Cerebellar cortex (tissue), 1 donor: Measurements from ENCODE around the gene EBPL.
"Not testable (repeated sequence)": the region's sequence is repeated elsewhere in the genome, so short reads cannot be mapped to it uniquely, and the experiment has no call there.

ENCODE experiments used
- DNase-seq: peaks from one replicate; pipeline ENCODE4 v3.0.0-alpha.2; 2015; ENCODE audit warnings: low spot score

EBPL gene

GRCh38 chr13:49635599-49636433, 55.5 kb downstream of the EBPL start:
- no peak for DNase-seq

GRCh38 chr13:49633710-49634109, 57.6 kb downstream of the EBPL start:
- DNase-seq = no peak

- no peak for DNase-seq
Observed at GRCh38 chr13:49632156-49632555, 59.1 kb downstream of the EBPL start.

GRCh38 chr13:49630580-49630979, 60.7 kb downstream of the EBPL start:
- DNase-seq = no peak

GRCh38 chr13:49629947-49630346, 61.3 kb downstream of the EBPL start:
- DNase-seq = no peak

DNA sequence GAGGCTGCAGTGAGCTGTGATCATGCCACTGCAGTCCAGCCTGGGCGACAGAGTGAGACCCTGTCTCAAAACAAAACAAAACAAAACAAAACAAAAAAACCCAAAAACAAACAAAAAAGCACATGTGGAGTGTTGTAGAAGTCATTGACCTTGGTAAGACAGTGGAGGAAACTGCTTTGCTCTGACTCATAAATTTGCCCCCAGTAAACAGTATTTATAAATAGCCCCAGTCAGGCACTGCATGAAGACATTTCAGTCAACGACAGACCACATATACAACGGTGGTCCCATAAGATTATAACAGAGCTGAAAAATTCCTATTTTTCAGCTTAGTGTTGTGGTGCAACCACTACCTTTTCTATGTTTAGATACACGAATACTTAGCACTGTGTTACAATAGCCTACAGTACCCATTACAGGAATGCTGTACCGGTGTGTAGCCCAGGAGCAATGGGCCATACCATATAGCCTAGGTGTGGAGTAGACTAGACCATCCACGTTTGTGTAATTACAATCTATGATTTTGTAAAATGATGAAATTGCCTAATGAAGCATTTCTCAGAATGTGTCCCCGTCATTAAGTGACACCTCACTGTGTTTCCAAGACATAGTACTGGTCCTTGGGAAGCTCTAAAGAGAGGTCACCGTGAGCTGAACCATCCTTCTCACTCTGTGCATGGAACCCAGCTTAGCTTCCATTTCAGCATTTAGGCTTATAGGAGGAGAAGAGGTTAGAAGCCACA, 61.9 kb downstream of the EBPL start:
- DNase-seq = no peak

DNA sequence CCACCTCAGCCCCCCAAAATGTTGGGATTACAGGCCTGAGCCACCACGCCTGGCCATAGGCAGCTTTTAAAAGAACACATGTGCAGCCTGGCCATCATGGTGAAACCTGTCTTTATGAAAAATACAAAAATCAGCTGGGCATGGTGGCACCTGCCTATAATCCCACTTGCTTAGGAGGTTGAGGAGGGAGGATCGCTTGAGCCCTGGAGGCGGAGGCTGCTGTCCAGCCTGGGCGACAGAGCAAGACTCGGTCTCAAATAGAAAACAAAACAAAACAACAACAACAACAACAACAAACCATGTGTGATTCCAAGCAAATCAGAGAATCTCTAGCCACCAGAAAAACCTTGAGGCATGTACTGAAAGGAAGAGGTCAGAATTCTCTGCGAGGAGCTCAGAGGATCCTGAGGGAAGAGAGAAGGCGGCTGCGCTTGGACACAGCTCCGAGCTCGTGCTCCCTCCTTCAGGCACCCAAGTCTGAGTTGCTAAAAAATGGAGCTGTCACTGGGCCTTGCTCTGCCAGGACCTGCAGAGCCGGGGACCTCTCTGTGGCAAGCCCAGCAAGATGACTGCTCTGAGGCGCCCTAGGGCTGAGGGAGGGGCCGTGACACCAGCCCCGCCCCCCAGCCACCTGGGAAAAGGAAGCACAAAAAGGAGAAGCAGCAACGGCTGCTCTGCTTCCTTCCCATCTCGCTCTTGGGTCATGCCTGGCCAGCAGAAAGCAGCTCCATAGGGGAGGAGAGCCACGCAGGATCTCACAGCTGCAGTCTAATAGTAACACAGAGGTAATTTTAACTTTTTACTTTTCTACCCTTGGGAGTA, 63.2 kb downstream of the EBPL start, which contains the start of gene ARL11:
Gene ARL11, plus strand, starts transcription at position 677 of the 822 bp plus-strand sequence. CDS start 1,941 bp downstream, outside the sequence.
- DNase-seq = no peak

- no peak for DNase-seq
Observed at GRCh38 chr13:49625392-49626079, 65.8 kb downstream of the EBPL start.

GRCh38 chr13:49624229-49624628, 67.1 kb downstream of the EBPL start:
- no peak for DNase-seq

GRCh38 chr13:49622174-49622946, 68.9 kb downstream of the EBPL start:
- no peak for DNase-seq

DNA sequence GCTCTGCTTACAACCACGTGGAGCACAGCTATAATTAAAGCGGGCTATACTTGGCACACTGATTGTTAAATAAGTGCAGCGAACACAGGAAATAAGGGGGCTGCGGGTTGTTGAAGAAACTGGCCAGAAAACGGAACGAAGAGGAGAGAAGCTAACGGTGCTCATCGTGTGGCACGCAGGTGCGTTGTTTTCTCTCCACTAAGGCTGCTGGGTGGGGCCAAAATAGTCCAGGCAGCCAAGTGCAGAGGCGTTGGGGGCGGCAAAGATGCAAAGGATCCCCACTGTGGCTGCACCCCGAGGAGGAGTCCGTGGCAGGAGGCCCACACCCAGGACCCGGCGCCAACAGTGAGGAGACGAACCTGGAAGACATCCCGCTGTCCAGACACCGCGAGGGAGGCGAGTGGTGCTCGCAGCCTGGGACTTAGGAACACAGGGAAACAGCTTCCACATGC, 71.1 kb downstream of the EBPL start:
- DNase-seq = no peak

DNA sequence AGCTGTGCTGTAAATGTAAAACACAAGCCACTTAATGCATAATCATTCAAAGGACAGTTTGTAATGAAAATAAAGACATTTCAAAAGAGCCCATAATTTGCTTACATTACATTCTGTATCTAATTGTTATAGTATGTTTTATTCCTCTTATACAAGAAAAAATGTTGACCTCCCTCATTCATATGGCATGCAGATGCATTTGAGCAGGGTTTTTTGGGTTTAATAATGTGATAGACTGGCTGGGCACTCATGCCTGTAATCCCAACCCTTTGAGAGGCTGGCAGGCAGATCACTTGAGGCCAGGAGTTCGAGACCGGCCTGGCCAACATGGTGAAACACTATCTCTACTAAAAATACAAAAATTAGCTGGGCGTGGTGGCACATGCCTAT, 74.6 kb downstream of the EBPL start:
- no peak for DNase-seq

DNA sequence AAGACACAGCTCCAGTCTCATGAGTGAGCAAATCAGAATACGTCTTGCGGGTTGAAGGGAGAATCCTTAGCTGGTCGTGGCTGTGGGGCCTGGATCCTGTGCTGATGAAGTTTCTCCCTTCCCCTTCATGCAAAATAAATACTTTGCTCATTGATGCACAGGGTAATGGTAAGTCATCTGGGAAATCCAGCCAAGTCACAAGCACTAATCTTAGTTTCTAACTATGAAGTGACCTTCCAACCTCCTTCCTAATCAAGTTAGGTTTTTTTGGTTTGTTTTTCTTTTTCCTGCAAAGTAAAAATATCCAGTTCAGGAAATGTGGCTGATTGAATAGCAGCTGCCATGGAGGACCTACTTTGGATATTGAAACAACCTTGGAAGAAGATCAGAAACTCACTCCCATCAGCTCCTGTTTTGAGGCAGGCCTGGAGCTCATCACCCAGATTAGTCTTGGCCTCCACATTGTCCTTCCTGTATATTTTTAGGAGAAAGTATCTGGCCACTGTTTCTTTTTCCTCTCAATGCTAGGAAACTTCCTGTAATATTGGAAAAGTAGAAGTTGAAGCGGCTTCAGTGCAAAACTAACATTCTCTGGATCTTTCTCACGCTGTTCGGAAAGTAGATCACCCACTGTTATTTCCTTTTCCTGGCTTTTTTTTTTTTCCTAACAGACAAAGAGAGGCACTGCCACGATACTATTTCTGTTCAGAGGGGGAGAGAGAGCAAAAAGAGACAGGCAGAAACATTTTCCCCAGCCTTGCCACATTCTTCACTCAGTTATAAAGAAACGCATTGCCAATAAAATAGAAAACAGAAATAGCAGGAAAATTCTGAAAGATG, 75.2 kb downstream of the EBPL start:
- no peak for DNase-seq

DNA sequence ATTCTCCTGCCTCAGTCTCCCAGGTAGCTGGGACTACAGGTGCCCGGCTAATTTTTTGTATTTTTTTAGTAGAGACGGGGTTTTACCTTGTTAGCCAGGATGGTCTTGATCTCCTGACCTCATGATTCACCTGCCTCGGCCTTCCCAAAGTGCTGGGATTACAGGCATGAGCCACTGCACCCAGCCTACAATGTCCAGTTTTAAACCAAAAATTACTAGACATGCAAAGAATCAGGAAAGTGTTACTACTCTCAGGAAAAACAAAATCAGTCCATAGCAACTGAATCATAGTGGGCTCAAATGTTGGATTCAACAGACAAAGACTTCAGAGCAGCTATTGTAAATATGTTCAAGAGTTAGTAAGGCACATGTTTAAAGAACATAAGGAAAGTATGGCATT, 79.2 kb downstream of the EBPL start:
- DNase-seq = not testable (repeated sequence)
